ENCODE data around the gene DHCR7.
"Not testable (repeated sequence)": the region's sequence is repeated elsewhere in the genome, so short reads cannot be mapped to it uniquely, and the experiment has no call there.

DHCR7 gene

GRCh38 chr11:71436861-71437260, 11.3 kb downstream of the DHCR7 start:
- DNase-seq = no peak

GRCh38 chr11:71435278-71435951, 12.8 kb downstream of the DHCR7 start:
- DNase-seq = no peak

GRCh38 chr11:71434576-71435130, 13.5 kb downstream of the DHCR7 start:
- DNase-seq = no peak

- DNase-seq = no peak
These were observed 14.3 kb downstream of the DHCR7 start for GRCh38 chr11:71433648-71434450.

GRCh38 chr11:71432761-71433647, 15.2 kb downstream of the DHCR7 start:
- no peak for DNase-seq

GRCh38 chr11:71431271-71431670, 16.9 kb downstream of the DHCR7 start:
- DNase-seq = no peak

- DNase-seq = no peak
These were observed 18.0 kb downstream of the DHCR7 start for GRCh38 chr11:71430166-71430565.

- DNase-seq = no peak
These were observed 18.5 kb downstream of the DHCR7 start for GRCh38 chr11:71429701-71430100.

GRCh38 chr11:71428861-71429435, 19.2 kb downstream of the DHCR7 start:
- no peak for DNase-seq

- no peak for DNase-seq
These were observed 21.8 kb downstream of the DHCR7 start for GRCh38 chr11:71426413-71426812.

- no peak for DNase-seq
These were observed 22.3 kb downstream of the DHCR7 start for GRCh38 chr11:71425860-71426259.

- no peak for DNase-seq
These were observed 22.8 kb downstream of the DHCR7 start for GRCh38 chr11:71425409-71425808.

- DNase-seq = no peak
These were observed 24.9 kb downstream of the DHCR7 start for GRCh38 chr11:71423181-71423790.

GRCh38 chr11:71422318-71422717, 25.9 kb downstream of the DHCR7 start:
- DNase-seq = not testable (repeated sequence)

- no peak for DNase-seq
These were observed 26.7 kb downstream of the DHCR7 start for GRCh38 chr11:71421392-71421950.

- no peak for DNase-seq
These were observed 27.5 kb downstream of the DHCR7 start for GRCh38 chr11:71420455-71421241.

GRCh38 chr11:71418643-71419042, 29.6 kb downstream of the DHCR7 start:
- no peak for DNase-seq

GRCh38 chr11:71414645-71415044, 33.5 kb downstream of the DHCR7 start:
- DNase-seq = no peak

- no peak for DNase-seq
These were observed 37.7 kb downstream of the DHCR7 start for GRCh38 chr11:71410363-71410966.

- DNase-seq = no peak
These were observed 39.4 kb downstream of the DHCR7 start for GRCh38 chr11:71408826-71409225.

GRCh38 chr11:71407356-71407755, 40.8 kb downstream of the DHCR7 start:
- DNase-seq = no peak
